Mucosa of stomach (tissue), 1 donor: ENCODE results near the gene NPIPA5.
"Not testable (repeated sequence)": the region's sequence is repeated elsewhere in the genome, so short reads cannot be mapped to it uniquely, and the experiment has no call there.

Experiments
- H3K27me3 ChIP-seq: one replicate; pipeline ENCODE4 v1.7.0; 2013; ENCODE audit warnings: mild to moderate bottlenecking, low read length; ENCODE audit not compliant: control insufficient read depth, insufficient read depth
- H3K36me3 ChIP-seq: one replicate; pipeline ENCODE4 v1.7.0; 2013; ENCODE audit warnings: low read length; ENCODE audit not compliant: control insufficient read depth, insufficient read depth
- H3K4me1 ChIP-seq: one replicate; pipeline ENCODE4 v1.7.0; 2013; ENCODE audit warnings: mild to moderate bottlenecking, low read length; ENCODE audit not compliant: control insufficient read depth, insufficient read depth
- H3K4me3 ChIP-seq: one replicate; pipeline ENCODE4 v1.7.0; 2013; ENCODE audit warnings: low read length
- H3K9ac ChIP-seq: one replicate; pipeline ENCODE4 v1.7.0; 2013; ENCODE audit warnings: mild to moderate bottlenecking, low read length, moderate library complexity
- H3K9me3 ChIP-seq: one replicate; pipeline ENCODE4 v1.7.0; 2013; ENCODE audit warnings: mild to moderate bottlenecking, low read length, moderate library complexity; ENCODE audit not compliant: control insufficient read depth
- donor health status: Pancreatic carcinoma.

Gene NPIPA5

DNA sequence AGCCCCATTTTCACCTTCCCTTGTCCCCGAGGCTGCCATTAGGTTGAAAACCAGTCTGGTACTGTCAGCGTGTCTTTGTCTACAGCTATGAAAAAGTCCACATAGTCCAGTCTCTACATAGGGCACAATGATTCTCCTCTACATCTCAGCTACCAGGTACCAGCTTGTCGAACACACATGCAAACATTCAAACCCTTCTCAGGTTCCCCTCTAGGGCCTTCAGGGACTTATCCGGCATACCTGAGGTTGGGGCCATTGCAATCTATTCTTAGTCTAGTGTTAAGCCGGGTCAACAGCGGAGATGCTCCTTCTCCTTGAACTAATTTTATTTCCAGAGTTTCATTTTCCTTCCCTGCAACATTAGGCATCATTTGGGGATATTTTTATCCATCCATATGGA lies 54.7 kb downstream of the NPIPA5 start:
- not testable (repeated sequence) for H3K4me1 ChIP-seq, H3K4me3 ChIP-seq, H3K9me3 ChIP-seq, H3K9ac ChIP-seq, H3K27me3 ChIP-seq, H3K36me3 ChIP-seq

DNA sequence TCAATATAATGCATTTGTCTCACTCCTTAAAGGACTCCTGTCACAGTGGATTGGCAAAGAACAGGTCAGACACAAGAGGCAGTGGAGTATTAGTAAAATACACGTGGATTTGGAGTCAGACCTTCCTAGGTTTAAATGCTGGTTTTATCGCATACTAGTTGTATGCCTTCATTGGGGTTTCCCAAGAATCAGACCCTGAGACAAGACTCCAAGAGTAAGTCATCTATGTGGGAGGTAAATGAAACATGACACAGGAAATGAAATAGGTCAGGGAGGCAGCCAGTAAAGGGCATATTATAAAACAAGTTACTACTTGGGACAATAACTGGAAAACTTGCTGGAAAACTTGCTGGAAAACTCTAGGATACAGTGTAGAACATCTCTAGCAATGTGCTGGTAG lies 56.9 kb downstream of the NPIPA5 start:
- not testable (repeated sequence) for H3K27me3 ChIP-seq, H3K9ac ChIP-seq, H3K4me1 ChIP-seq, H3K9me3 ChIP-seq, H3K4me3 ChIP-seq, H3K36me3 ChIP-seq

DNA sequence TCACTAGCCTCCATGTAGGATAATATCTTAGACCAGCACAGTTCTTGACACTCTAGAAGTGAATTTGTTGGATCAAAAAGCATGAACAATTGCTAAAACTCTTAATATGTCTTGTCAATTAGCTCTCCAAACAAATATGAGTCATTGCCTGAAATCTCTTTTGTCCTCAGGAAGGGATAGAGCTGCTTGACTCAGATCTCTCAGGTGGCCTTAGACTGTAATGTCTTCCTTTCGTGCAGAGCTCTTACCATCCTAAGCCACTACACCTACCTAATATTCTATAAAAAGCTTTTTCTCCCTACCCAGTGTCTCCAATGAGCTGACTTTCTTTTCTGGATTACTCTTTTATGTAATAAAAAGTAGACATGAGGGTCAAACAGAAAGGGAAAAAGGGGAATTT lies 63.5 kb downstream of the NPIPA5 start:
- not testable (repeated sequence) for H3K4me1 ChIP-seq, H3K27me3 ChIP-seq, H3K4me3 ChIP-seq, H3K9me3 ChIP-seq, H3K9ac ChIP-seq, H3K36me3 ChIP-seq
